LNCAP (cell line): ENCODE data around the gene NDUFV1.

ENCODE experiments used
- CTCF ChIP-seq: fragments of 450-650 bp; IDR thresholded peaks from 2 replicates; pipeline ENCODE4 v1.5.1; 2017; ENCODE audit warnings: mild to moderate bottlenecking

The NDUFV1 gene

GRCh38 chr11:67630228-67630942 lies 23.6 kb downstream of the NDUFV1 start:
- TF ChIP-seq CTCF = peak; percentile 78

- TF ChIP-seq CTCF = no peak
Measured at GRCh38 chr11:67630943-67631331, 24.2 kb downstream of the NDUFV1 start.

GRCh38 chr11:67631411-67631810 lies 24.7 kb downstream of the NDUFV1 start:
- no peak for TF ChIP-seq CTCF

GRCh38 chr11:67631853-67632174 lies 25.1 kb downstream of the NDUFV1 start:
- no peak for TF ChIP-seq CTCF

- TF ChIP-seq CTCF = no peak
Measured at GRCh38 chr11:67632175-67632981, 25.6 kb downstream of the NDUFV1 start.

- TF ChIP-seq CTCF = no peak
Measured at GRCh38 chr11:67632982-67633755, 26.4 kb downstream of the NDUFV1 start.

- TF ChIP-seq CTCF = no peak
Measured at GRCh38 chr11:67633758-67634365, 27.1 kb downstream of the NDUFV1 start.
